ENCODE data around the gene SPACDR. TPM values are rescaled to one million over a fixed set of nuclear protein-coding genes. Genes with fewer than 3 reads are reported as not detected.
A peak's percentile ranks its signal among the peaks of the same experiment; 100 is the strongest.

The SPACDR gene
- total and polyA plus RNA-seq, 9 of the 15 experiments (the other 6 are each of a cell fraction or from before 2014, with no cell fraction given), result 0.07 to 0.55 (median 0.14) TPM; not detected in 1

- TF ChIP-seq BRCA1 (IDR thresholded peaks at IDR 0.05), result no peak
- no peak for TF ChIP-seq BRCA1 (CRISPR knock-in tag; IDR thresholded peaks at IDR 0.05)
- no peak for TF ChIP-seq SIX5 (IDR thresholded peaks at IDR 0.05; ENCODE audit: borderline replicate concordance in 1 of 2, insufficient read depth in 1 of 2, low read depth in 1 of 2, low read length in 2 of 2)
- TF ChIP-seq GTF2B (IDR thresholded peaks at IDR 0.05; ENCODE audit: extremely low read depth, insufficient read length), result no peak
- TF ChIP-seq HLTF (IDR thresholded peaks at IDR 0.05), result peak; percentile 61
- TF ChIP-seq POLR2G (IDR thresholded peaks at IDR 0.05; ENCODE audit: low read depth, low read length), result no peak
- TF ChIP-seq ZNF23 (CRISPR knock-in tag; IDR thresholded peaks at IDR 0.05), result no peak
- TF ChIP-seq NFATC3 (IDR thresholded peaks at IDR 0.05), result 0 out of 2 replicates have a peak, but pooled peaks have one; percentile 68
- TF ChIP-seq RBM34 (IDR thresholded peaks at IDR 0.05; ENCODE audit: borderline replicate concordance, insufficient read depth, low read length), result no peak
- TF ChIP-seq BMI1 (IDR thresholded peaks at IDR 0.05; ENCODE audit: low read length), result no peak
- TF ChIP-seq RCOR1 (IDR thresholded peaks at IDR 0.05; ENCODE audit: borderline replicate concordance in 1 of 2, low read depth in 2 of 2, low read length in 2 of 2), result peak; percentile 84 to 94; a peak in 3 of 4 replicates
- TF ChIP-seq HMG20B (CRISPR knock-in tag; IDR thresholded peaks at IDR 0.05), result no peak
- no peak for TF ChIP-seq FOXA3 (CRISPR knock-in tag; conservative IDR thresholded peaks at IDR 0.05 in 1 of 2, IDR thresholded peaks at IDR 0.05 in 1 of 2)
- TF ChIP-seq ARID1B (IDR thresholded peaks at IDR 0.05), result peak; percentile 98
- TF ChIP-seq ZNF124 (CRISPR knock-in tag; IDR thresholded peaks at IDR 0.05), result no peak
- no peak for TF ChIP-seq CHD1 (IDR thresholded peaks at IDR 0.05; ENCODE audit: low read length)
- no peak for TF ChIP-seq ZNF121 (CRISPR knock-in tag; conservative IDR thresholded peaks at IDR 0.05)
- TF ChIP-seq NONO (IDR thresholded peaks at IDR 0.05; ENCODE audit: low read depth in 2 of 2, low read length in 1 of 2), result no peak
- TF ChIP-seq BCLAF1 (IDR thresholded peaks at IDR 0.05; ENCODE audit: borderline replicate concordance in 1 of 2, control insufficient read depth in 1 of 2, low read depth in 2 of 2, low read length in 1 of 2), result 0 out of 4 replicates have a peak, but pooled peaks of 1 of the 2 experiments have one; percentile 28
- no peak for TF ChIP-seq FIP1L1 (IDR thresholded peaks at IDR 0.05; ENCODE audit: low read depth, low read length, poor library complexity, severe bottlenecking)
- TF ChIP-seq IRF1 (CRISPR knock-in tag; IDR thresholded peaks at IDR 0.05; ENCODE audit: borderline replicate concordance), result no peak
Measured at GRCh38 chr7:100510437-100511239, 46.6 kb upstream of the SPACDR start (continued).

Measured in K562 (cell line).